Measurements from ENCODE around the gene HOXB2.

The HOXB2 gene

DNA sequence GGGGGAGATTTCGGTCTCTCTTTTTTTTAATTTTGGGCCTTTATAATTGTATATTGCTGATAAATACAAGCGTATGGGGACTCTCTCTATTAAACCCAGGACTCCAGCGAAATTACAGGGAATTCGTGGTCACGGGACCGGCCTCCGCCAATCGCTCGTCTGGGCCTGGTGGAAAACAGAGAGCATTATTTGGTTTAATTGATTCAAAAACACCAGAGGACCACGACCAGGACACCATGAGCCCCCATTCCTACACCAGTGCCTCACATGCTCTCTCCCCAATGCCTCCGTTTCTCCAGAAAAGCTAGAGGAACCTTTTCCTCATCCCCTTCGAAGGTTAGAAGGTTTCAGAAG lies at the start of gene HOXB2:
HOXB2 (minus strand) TSS at position 88 of the 354 bp plus-strand sequence. CDS start 198 bp downstream, outside the sequence.
- DNase-seq, result no peak

DNA sequence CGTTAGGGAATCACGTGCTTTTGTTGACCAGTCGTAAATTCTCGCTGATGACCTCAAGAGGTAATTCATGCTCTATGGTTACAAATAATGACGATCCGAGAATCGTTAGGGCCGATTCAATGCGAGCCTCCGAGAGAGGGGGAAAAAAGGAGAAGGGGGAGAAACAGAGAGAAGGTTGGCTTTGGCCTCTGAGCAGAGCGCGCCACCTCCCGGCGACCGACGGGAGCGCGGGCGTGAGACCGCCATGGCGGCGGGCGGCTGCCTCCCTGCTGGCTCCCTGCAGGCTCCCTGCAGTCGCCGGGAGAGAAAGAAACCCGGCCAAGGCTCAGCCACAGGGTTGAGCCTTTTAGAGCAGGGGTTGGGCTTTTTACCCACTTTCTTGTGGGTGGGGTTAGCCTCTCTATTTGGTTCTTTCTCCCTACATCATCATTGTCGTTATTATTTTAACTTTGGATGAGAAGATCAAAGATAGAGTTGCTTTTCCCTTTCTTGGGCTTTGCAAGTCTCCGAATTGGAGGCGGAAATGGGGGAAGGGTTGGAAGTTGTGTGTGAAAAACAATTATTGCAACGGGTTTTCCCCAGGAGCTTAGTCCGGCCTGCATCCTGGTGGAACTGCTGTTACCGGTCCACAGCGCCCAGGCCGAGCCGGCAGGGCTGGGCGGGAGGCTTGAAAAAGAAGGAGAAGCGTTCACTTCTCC lies 49.1 kb upstream of the HOXB2 start:
- DNase-seq, result peak; percentile 72

DNA sequence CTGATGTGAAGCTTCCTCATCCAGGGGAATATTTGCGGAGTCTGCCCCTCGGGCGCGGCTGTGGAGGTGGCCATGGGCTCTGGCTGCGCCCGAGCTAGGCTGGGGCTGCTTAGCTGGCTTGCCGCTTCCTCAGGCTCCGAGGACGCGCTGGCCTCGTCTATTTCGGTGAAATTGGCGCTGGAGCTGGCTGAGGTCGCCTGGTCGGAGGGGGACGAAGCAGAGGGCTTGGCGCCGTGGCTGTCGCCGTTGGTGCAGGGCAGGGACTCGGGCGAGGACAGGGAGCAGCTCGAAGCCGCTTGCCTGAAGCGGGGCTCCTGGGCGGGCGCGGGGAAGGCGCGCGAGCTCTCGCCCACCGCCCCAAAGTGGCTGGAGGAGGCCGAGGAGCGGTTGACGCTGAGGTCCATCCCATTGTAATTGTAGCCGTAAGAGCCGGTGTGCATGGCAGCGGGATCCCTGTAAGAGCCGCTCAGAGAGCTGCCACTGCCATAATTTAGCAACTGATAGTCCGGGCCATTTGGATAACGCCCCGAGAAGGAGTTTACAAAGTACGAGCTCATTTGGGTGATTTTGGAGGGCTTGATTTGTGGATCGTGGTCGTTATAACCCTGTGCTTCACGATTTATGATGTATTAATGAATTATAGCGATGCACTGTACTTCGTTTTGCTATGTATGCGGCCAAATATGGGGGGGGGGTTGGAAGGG lies 48.4 kb upstream of the HOXB2 start, which contains the start of gene HOXB5:
HOXB5 (minus strand) TSS at position 654 of the 704 bp plus-strand sequence; CDS start at position 557, 97 bp downstream.
- no peak for DNase-seq

DNA sequence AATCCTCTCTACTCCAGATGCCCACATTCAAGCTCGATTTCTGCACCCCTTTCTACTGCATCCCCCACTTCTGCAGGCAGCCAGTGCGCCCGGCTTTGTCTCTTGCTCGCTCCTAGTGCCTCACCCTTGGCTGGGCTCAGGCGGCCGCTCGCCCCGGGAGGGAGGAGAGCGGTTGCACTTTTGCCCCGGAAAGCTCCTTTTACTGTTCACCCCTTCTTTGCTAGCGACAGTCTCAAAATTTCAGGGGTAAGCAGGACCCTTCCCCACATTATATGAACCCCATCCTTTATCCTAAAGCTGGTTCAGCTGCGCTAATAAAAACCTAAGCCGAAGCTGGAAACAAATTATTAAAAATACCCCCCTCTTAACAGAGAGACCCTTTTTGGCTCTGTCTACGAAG lies 47.7 kb upstream of the HOXB2 start:
- no peak for DNase-seq

DNA sequence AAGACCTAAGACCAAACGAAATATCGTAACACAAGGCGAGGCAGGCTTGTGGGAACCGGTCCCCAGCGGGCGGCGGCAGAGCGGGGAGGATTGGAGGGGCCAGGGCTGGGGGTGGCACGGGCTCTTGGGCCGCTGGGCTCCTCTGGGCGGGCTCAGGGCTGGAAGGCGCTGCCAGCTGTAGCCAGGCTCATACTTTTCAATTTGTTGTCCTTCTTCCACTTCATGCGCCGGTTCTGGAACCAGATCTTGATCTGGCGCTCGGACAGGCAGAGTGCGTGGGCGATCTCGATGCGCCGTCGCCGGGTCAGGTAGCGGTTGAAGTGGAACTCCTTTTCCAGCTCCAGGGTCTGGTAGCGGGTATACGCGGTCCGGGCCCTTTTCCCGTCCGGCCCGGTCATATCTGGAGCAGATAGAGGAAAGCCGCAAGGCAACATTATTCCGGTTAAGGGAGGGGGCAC lies 47.2 kb upstream of the HOXB2 start:
- DNase-seq, result no peak

DNA sequence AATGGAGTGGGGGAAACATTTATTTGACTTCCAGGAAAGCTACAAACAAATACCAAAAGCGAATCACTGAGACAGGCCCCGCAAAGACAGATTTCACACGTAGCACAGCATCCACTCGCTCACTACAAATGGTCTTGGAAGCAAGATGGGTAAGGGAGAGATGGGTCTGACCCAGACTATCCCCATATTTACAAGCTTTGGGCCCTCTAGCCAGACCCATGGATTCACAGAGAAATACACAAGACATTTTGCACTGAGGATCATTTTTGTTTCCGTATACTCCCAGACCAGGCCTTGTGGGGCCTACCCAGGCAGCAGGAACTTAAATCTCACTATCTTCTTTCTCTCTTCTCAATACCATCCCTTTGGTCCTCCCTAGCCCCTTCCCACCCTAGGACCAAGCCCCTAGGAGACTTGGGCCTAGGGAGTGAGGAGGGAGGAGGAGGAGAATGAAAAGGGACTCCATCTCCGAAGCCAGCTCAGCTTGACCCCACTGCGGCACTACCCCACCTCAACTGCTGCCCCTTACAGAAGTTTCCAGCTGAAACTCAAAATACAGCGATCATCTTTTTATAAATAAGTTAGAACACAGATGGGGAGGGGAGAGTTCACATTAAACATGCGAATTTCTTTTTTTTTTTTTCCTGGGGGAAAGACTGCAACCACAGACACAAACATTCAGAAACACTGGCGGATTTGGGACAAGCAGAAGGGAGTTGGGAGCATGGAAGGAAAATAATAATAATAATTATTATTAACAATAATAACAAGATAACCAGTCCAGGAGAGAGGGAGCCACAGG lies 46.5 kb upstream of the HOXB2 start:
- no peak for DNase-seq

DNA sequence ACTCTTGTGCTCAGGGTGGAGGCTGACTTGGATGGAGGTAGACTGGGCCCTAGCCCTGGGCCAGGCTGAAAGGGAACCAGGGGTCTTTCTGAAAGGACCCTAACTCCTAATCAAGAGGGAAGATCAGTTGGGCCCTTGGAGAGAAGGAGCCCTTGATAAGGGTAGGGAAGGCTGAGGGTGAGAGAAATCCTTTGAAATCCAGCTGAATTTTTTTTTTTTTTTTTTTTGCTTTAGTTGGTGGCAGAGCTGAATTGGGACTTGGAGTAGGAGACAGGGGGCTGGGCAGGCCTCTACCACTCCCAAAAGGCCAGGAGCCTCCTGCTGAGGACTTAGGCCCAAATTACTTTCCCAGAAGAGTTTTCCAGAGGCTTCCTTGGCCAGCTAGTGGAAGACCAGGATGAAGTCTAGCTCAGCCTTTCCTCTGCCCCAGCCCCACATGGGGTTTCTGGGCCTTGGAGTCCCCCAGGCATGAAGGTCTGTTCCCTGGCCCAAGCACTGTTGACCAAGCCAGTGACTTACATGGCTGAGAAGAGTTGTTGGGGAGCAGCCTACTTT lies 45.8 kb upstream of the HOXB2 start:
- DNase-seq, result no peak

DNA sequence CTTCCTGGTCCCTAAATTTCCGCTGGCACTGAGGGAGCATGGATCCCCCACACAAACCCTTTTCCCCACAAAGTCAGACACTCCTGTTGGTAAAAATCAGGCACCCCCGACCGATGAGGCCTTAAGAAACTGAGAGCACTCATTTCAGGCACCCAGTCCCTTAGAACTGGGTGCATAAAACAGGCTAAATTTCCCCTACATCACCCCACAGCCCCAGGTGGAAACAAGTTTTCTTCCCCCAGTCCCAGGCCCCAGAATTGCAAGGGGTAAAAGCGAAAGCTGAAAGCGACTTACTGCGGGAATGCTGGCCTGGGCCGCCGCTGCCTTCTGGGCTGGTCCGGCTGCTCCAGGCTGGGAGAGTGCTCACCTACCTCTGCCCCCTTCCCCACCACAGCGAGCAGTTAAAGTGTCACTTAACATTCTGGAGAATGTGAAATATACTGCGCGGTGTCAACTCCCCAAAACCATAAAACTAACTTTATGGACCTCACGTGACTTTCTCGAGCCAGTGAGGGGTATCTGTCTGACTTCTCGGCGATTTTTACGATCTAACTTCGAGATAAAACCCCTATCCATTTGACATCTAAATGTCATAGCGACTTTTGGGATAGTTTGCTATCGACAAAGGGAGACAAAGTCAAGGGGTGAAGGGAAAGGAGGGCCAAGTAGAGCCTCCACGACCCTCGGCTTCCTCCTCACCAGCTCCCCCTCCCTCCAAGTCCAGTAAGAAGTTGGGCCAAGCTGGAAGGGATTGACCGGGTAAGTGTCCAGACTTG lies 45.1 kb upstream of the HOXB2 start, which contains the start of gene HOXB3:
HOXB3 (minus strand) TSS at position 411 of the 776 bp plus-strand sequence. CDS start 37,767 bp downstream, outside the sequence.
- DNase-seq, result no peak

DNA sequence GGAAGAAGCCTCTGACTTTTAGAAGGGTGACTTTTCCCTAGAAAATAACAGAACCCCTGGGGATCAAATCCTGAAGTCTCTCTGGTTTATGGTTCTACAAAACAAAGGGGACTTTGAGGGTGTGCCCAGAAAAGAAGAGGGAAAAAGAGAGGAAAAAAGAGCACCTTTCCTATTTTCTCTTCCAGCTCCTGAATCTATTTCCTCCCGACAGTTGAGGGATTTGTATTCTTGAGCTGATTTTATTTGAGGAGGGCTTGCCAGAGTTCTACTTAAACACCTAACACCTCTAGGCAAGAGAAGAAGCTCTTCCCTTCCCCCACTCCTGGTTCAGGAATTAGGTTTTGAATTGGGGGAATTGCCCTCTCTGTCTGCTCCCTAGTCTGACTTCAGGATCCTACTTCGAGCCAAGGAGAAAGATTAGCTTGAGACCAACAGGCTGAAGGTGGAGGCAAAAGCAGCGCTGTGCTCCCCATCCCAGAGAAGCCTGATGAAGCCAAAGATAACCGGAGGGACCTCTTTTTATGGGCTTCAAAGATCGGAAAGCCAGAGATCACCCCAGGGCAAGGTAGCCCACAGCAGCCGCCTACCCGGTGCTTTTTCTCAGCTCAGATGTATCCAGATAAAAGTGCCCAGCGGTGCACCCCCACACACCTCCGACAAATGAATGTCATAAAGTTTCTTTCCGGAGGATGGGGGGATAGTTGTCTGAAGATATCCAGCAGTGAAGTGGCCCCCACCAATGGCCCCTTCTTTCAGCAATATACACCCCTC lies 44.3 kb upstream of the HOXB2 start:
- no peak for DNase-seq

DNA sequence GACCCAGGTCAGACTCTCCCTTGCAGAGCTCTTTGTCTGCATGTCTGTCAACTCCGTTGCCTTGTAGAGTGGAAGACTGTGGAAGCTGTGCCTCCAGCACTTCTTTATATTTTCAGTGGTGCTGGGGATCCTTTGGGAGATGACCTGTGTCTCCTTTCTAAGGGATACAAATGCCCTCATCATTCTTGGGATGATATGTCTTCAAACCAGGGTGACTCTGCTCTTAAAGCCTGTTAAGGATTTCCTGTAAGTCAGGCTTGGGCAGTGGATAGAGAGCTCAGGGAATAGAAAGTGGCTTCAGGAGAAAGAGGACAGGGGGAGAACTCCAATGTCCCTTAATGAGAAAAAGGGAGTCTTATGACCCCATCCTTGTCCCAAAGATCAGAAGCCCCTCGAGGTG lies 43.6 kb upstream of the HOXB2 start:
- DNase-seq, result no peak

DNA sequence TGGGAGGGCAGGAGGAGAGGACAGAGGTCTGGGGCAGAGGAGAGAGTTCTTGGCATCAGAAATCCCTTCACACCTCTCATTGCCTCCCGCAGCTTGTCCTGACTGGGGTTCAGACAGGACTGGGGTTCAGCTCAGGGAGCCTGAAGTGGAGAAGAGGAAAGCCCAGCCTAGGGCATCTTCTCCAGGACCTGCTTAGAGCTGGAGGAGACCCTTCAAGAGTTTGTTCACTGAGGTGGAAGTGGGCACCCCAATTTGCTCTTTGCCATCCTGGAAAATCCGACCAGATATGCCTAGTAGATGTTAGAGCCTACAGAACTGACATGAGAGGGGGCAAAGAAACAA lies 43.1 kb upstream of the HOXB2 start:
- DNase-seq, result no peak

DNA sequence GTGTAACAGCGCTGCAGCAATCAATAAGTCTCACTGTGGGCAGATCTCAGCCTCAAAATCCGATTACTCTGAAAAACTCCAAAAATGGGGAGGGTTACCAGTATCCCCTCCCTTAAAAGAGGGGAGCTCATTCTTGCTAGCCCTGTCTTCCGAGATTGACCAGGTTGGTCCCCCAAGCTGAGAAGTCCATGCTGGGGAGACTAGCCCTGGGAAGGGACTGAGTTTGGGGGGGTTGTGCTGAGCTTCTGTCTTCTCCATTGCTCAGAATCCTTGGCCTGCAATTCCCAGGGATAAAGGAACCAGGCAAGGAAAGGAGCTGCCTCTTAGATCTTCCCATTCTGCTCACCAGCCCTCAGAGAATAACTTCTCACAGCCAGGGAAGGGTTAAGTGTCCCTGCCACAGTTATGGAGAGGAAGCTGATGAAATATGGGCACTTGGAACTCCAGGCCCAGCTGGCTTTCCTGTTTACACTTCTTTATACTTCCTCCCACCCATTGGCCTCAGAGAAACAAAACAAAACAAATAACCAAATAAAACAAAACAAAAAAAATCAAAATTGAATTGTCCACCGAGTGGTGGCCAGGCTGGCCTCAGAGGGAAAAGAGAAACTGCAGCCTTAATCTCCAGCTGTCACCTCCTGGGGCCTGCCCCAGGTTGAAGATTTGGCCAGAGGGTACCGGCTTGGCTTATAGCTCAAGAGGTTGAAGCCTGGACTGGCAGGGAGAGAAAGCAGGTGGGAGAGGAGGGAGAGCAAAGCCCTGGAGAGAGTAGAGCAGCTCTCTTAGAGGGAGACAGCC lies 42.6 kb upstream of the HOXB2 start:
- no peak for DNase-seq

DNA sequence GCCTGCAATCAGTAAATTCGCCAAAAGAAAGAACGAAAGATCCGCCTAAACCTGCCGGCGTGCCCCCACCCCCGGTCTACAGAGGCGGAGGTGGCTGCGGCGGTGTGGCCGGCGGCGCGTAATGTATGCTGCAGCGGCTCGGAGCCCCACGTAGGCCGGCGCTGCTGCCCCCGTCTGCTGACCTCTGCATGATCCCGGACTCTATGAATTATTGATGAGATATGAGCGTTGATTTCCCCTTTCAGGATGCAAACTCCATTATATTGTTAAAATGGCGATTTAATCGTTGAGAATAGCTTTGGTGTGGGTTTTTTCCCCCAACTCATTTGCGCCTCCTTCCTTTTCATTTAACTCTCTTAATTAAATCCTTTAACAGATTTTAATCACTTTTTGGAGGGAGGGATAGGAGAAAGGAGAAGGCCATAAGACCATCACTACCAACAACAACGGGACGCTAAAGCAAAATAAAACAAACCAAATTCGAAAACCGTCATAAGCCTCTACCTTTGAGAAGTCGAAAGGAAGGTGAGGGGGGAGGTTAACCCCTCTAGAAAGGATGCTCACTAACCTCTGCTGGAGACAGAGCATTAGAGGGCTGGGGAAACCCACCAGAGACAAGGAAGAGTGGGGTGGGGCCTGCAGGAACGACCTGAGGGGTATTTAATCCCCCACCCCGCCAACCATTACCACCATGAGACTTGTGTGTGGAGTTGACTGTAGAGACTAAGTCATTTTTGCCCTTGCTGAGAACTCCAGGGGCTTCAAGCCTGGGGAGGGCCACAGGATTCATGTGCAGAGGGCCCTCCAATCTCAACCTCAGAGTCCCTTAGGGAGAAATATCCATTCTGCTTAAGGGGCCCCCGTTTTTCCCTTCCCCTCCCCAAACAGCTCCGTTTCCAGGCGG lies 41.7 kb upstream of the HOXB2 start:
- DNase-seq, result no peak

DNA sequence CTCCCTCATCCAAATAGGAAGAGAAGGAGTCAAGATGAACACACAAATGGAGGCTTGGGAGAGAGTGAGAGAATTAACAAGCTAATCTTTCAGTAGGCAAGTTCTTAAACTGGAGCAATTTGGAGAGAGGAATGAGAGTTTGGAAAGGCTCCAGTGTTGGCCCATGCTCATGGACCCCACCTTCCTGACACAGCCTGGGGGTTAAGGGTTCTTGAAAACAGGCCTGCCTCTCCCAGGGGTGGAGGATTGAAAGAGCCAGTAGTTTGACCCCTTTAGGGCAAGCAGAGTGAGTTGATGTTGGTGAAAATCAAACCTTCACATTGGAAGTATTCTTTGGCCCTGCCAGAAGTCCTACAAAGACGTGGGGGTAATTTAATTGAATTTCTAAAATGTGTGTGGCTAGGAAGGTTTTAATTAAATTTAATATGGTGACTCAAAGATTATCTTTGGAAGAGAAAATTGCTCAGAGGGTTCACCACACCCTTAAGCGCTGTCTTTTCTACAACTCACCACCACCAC lies 39.4 kb upstream of the HOXB2 start:
- no peak for DNase-seq

DNA sequence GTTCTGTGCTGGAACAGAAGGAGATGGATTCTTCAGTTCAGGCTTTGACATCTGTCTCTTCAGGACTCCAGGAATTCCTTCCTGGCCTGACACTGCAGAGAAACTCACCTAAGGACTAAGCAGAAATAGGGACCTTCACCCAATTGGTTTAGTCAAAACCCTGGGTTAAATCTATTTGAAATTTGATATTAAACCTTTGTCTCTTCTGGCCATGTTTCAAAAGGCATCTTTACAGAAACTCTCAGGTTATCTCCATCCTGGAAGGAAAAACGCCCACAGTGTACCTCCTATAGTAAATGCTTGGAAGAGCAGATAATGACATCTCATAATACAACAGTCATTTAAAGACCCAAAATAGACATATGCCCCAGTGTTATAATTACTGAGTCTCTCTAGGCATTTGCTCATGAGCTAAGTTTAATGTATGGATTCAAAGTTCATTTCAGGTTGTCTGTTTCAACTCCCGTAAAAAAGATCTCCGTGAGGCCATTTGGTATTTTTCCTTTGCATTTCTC lies 38.9 kb upstream of the HOXB2 start:
- no peak for DNase-seq

DNA sequence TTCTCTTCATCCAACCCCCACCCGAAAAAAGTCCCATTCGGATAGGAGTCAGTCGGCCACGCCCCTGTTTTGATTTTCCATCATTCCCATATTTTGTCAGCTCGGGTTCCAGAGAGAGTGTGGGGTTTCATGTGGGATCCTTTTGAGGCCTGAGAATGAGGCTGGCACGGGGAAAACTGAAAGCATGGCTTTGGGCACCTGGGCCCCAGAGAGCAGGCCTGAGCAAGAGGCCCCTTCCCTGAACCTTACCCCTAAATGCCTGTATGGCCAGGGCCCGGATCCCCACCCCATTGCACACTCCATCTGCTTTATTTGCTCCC lies 37.8 kb upstream of the HOXB2 start:
- DNase-seq, result no peak

DNA sequence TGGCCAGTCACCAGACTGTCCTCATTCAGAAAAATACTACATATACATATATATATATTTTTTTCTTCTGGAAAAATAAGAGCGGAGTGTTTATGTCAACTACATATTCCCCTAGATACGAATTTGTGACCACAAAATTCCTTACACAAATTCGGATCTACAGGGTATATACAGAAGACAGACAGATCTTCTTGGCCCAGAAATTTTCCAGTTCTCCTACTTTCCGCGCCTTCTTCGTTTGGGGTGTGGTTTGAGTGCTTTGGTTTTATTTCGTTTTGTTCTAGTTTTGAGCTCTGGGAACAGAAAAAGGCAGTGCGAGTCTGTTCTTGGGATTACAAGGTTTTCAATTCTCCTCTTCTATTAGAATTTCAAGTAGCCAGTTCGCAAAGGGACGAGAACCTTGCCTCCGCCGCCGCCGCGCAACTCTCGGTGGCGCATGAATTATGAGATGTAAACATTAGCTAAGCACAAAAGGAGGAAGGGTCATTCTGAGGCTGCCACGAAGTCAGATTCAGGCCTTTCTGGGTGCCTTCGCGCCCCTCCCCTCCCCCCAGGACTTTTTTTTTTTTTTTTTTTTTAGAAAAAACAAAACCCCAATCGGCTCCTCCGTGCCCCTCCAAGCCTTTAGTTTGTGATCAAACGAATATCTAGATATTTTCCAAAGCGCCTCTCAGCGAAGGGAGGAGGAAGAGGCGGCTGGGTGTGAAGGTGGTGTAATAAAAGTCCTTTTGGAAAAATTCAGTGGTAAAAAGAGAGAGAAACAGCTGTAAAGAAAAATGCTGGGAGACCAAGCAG lies 35.0 kb upstream of the HOXB2 start:
- DNase-seq, result no peak

DNA sequence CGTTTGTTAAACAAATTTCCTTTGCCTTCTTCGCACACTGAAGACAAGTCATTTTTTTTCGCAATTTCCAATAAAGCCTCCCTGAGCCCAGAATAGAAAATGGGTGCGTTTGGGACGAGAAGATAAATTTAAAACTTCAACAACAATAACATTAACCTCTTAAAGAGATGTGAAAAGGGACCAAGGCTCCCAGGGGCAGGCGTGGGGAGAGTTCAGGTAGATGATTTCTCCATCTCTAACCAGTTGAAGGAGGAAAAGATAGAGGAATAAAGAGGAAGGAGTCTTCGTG lies 34.5 kb upstream of the HOXB2 start:
- no peak for DNase-seq
